SIG-M5 (cell line): Measurements from ENCODE around the gene UBE2G1.
"Not testable (repeated sequence)": the region's sequence is repeated elsewhere in the genome, so short reads cannot be mapped to it uniquely, and the experiment has no call there.

Experiments
- DNase-seq: peaks from one replicate; lab custom pipeline; 2025; lab: John Stamatoyannopoulos, UW

Gene UBE2G1

GRCh38 chr17:4301066-4301465 is 65.4 kb downstream of the UBE2G1 start:
- DNase-seq = no peak

- no peak for DNase-seq
These were observed 69.1 kb downstream of the UBE2G1 start for GRCh38 chr17:4297351-4297750.

- no peak for DNase-seq
These were observed 70.8 kb downstream of the UBE2G1 start for GRCh38 chr17:4295686-4296085.

- no peak for DNase-seq
These were observed 72.9 kb downstream of the UBE2G1 start for GRCh38 chr17:4293572-4293971.

DNA sequence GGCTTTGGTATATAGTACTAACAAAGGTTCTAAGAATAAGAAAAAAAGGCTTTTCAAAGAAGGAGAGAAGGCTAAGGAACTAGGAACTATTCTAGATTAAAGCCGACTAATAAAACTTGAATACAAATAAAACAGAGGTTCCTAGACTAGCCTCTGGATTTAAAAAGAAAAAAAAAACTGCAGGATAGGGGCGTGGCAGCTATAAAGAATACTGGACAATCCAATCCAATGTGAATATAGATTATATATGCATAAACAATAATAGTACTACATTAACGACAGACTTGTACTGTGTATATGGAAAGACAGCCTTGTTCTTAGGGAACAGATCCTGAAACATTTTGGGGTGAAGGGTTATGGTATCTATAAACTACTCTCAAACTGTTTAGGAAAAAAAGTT is 78.8 kb downstream of the UBE2G1 start:
- no peak for DNase-seq

DNA sequence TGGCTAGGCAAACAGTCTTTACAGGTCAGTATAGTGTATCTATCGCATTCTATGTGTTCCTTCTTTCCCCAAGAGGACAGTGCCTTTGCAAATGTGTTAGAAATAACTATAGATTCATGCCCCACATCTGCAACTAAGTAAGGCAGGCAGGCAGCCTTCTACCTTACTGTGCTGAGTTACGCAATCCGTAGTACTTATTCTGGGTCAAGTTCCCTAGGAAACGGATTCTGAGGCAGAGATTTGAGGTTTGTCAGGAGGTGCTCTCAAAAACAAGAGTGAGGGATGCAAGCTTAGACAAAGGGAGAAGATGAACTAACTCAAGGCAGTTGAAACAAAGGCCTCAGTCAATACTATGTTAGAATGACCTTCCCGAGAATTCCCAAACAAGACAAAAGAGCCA is 90.0 kb downstream of the UBE2G1 start:
- no peak for DNase-seq

- DNase-seq = no peak
These were observed 93.5 kb downstream of the UBE2G1 start for GRCh38 chr17:4272972-4273368.

GRCh38 chr17:4272213-4272971 is 94.1 kb downstream of the UBE2G1 start:
- DNase-seq = no peak

DNA sequence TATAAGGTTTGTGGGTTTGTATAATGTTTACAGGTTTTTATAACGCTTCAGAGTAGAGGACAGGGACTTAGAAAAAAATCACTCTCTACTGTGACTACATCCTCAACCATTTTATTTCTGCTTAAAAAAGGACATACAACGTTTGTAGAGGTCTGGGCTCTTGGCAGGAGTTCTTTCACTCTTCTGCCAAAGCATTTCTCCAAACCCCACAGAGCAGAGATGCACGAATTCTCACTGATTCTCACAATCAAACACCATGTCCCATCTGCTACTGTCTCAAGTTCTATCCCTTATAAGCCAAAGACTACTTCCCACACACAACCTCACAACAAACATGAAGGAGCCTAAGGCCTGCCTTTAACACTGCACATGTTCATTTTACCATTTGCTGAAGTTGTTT is 95.7 kb downstream of the UBE2G1 start:
- no peak for DNase-seq

DNA sequence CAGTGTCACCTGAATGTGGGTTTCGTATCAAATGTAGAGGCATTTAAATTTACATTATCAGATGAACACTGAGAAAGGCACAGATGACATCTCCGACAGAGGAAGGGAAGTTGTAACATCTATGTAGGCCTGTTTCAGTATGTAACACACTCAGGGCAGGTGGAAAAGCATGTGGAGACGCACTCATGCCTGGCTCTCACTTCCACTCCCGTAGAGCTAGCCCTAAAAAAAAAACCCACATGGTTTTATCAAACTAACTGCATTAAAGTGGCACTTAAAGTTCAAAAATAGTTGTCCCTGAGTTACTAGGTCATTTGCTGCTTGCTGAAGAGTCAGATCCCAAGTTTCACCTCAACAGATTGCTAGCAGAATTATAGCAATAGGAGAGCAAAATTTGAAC is 96.6 kb downstream of the UBE2G1 start:
- no peak for DNase-seq

DNA sequence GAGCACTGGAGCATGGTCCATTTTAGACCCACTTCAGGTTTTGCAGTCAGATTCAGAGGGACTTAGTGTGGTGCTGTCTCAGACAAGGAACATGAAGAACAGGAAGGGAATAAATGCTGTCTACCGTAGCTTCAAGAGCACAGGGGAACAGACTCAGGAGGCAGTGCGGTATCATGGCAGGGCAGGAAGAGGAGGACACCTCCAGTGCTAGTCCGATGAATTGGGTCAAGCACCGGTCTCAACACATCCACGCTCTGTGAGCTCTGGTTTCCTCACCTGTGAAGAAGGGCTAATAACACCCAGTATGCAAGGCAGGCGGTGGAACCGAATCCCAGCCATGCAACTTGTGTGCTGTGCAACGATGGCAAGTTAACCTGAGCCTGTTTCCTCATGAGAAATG is 99.1 kb downstream of the UBE2G1 start:
- no peak for DNase-seq

DNA sequence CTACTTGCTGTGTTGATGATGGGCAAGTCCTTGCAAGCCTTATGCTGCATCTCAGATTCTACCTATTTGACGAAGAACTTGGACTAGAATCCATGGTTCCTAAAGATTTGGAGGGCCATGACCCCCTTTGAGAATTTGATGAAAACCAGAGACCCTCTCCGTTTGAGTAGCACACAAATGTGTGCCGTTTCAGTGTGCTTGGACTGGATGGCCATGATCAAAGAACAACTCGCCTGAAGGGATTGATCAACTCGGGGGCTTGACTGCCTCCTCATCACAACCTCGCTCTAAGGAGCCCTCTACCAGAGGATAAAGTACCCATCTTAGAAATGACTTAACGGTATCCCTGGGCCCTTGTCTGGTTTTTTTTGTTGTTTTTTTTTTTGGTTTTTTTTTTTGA is 99.9 kb downstream of the UBE2G1 start:
- DNase-seq = no peak

DNA sequence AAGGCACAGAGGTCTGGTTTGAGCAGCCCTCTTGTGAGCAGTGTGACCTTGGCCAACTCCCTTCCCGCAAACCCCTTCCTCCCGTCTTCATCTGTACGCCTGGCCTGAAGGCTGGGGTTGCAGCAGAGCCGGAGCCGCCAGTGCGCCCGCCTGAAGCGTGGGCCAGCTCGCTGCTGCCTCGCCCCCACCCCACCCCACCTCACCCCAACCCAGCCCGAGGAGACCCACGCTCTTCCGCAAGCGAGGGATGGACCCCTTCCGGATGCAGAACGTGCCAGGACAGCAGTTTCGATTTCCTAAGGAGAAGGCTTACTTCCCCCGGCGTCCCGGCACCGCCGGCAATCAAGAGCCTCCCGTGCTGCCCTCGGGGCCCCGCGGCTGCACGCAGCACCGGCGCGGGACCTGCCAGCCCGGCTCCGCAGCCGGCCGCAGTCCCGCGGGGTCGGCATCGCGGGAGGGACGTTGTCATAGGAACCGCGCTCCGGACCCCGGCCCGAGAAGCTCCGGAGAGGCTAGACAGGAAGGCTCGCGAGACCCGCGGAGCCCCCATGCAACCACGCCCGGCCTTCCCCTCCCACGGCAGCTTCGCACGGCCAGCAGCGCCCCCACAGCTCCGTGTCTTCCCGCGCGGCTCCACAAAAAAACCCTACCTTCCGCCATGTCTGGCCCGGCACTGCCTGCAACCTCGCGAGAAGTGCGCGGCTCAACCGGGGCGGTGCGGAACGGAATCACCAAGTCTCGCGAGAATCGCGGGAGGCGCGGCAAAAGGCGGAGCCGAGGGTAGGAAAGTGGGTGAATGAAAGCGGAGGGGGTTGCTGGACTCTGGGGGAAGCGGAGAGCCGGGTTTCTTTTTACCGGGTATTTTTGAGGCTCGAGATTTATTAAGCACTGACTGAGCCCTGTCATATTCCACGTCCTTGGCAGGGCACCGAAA is 102.9 kb downstream of the UBE2G1 start, which contains the start of gene ANKFY1:
TSS of gene ANKFY1 (minus strand) at position 698 of the 934 bp plus-strand sequence. CDS start at position 660, 38 bp downstream.
- peak; percentile 27 for DNase-seq

GRCh38 chr17:4262703-4263102 is 103.8 kb downstream of the UBE2G1 start:
- DNase-seq = no peak

DNA sequence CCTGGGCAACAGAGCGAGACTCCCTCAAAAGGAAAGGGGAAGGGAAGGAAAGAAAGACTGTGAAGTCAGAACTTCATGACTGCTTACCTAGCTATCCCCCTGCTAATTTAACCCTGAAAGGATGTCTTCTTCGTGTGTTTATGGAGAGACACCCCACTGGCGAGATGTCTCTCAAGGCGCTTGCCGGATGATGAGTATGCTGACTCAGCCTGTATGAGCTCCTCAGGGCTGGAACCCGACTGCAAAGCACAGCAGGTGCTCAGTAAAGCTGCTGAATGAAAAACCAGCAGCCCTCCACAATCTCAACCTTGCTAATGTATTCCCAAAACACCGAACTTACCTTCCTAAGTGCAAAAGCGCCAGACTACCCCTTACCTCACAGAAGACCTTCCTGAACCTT is 105.0 kb downstream of the UBE2G1 start:
- no peak for DNase-seq

DNA sequence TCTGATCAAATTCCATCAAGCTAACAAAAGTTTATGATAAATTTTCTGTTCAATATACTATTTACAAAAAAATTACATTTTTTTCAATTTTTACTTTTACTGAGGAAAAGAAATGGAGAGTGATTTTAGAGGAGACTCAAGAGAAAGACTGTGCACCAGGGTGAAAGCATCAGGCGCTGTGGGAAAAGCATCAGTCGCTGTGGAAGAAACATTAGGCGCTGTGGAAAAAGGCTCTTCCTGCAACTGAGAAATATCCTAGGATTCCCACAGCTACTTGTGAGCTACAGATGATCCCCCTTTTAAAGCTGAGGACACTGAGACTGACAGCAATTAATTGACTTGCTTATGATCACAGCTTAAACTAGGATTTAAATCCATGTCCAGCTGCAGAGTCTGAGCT is 107.6 kb downstream of the UBE2G1 start:
- DNase-seq = no peak

GRCh38 chr17:4256952-4257351 is 109.5 kb downstream of the UBE2G1 start:
- no peak for DNase-seq

- DNase-seq = not testable (repeated sequence)
These were observed 111.2 kb downstream of the UBE2G1 start for GRCh38 chr17:4255271-4255670.

GRCh38 chr17:4250887-4251286 is 115.6 kb downstream of the UBE2G1 start:
- DNase-seq = no peak

- no peak for DNase-seq
These were observed 116.9 kb downstream of the UBE2G1 start for GRCh38 chr17:4249452-4250029.

- DNase-seq = no peak
These were observed 117.8 kb downstream of the UBE2G1 start for GRCh38 chr17:4248504-4249277.

DNA sequence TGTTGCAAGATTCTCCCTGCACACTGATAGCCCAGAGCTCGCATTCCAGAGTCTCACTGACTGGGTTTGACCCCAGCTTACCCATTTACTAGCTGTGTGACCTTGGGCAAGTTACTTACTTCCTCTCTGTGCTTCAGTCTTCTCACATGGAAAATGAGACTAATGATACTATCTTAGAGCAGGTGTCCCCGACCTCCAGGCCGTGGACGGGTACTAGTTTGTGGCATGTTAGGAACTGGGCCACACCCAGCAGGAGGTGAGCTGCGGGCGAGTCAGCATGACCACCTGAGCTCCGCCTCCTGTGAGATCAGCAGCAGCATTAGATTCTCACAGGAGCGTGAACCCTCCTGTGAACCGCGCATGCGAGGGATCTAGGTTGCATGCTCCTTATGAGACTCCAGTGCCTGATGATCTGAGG is 118.5 kb downstream of the UBE2G1 start:
- DNase-seq = no peak
